Heart right ventricle (tissue), 16 donors: ENCODE measurements around the gene CCDC175. TPM values are rescaled to one million over a fixed set of nuclear protein-coding genes. Genes with fewer than 3 reads are reported as not detected.

ENCODE experiments used
- ATAC-seq, 8 donors: fragments of 200-7000 bp; cut with Tn5 transposase; one replicate each; pipeline ENCODE4 v1.9.1; 2020; ENCODE audit warnings: mild to moderate bottlenecking in 8 of 8, moderate library complexity in 8 of 8, moderate number of reproducible peaks in 1 of 8
- DNase-seq, 2 donors: peaks; one replicate each; pipeline ENCODE4 v3.0.0-alpha.2; 2020
- H3K27ac ChIP-seq, 10 donors: fragments of 200-600 bp; sonication (generic) in 2 of 10; one replicate each; pipeline versions ENCODE4 v1.5.0 to v1.8.0; 2020 to 2022; ENCODE audit warnings: mild to moderate bottlenecking in 3 of 10
- H3K27me3 ChIP-seq, 7 donors: fragments of 200-600 bp; one replicate each; pipeline ENCODE4 v1.8.0; 2021 to 2022; ENCODE audit warnings: mild to moderate bottlenecking in 2 of 7
- H3K36me3 ChIP-seq, 9 donors: fragments of 200-600 bp; sonication (generic) in 1 of 9; one replicate each; pipeline versions ENCODE4 v1.5.0 to v1.8.0; 2020 to 2022; ENCODE audit warnings: mild to moderate bottlenecking in 2 of 9
- H3K4me1 ChIP-seq, 9 donors: fragments of 200-600 bp; sonication (generic) in 1 of 9; one replicate each; pipeline versions ENCODE4 v1.5.0 to v1.8.0; 2020 to 2022; ENCODE audit warnings: mild to moderate bottlenecking in 4 of 9
- H3K4me3 ChIP-seq, 10 donors: fragments of 200-600 bp; sonication (generic) in 2 of 10; one replicate each; pipeline versions ENCODE4 v1.5.0 to v1.8.0; 2020 to 2022; ENCODE audit warnings: mild to moderate bottlenecking in 7 of 10, moderate library complexity in 2 of 10
- H3K9me3 ChIP-seq, 11 donors: fragments of 200-600 bp in 10 of 11; sonication (generic) in 2 of 11; one replicate each; pipeline versions ENCODE4 v1.5.0 to v1.8.0; 2013 to 2022; ENCODE audit warnings: mild to moderate bottlenecking in 2 of 11, control low read depth in 1 of 11, moderate library complexity in 1 of 11
- CTCF ChIP-seq, 9 donors: fragments of 200-600 bp; sonication (generic) in 2 of 9; IDR thresholded peaks; one replicate each; pipeline versions ENCODE4 v1.5.0 to v1.8.0; 2021 to 2022; ENCODE audit warnings: antibody characterized with exemption in 9 of 9, mild to moderate bottlenecking in 5 of 9, moderate library complexity in 1 of 9
- WGBS, 2 donors: extraction: QIAGEN DNeasy Blood & Tissue Kit; methylation state at CpG; one replicate each; pipeline ENCODE4 v1.1.7; 2013; ENCODE audit warnings: inconsistent platforms in 1 of 2; 5-methylcytosine and 5-hydroxymethylcytosine counted together
- intact Hi-C, 10 donors: fragments of 100-400 bp; cut with DNase I; formaldehyde crosslinking; loops; one replicate each; pipeline versions ENCODE4 v1.11.1 to v1.14.2; 2022
- polyA plus RNA-seq, 2 donors: library from polyadenylated mRNA; stranded (reverse); fragments of 200-250 nt; gene quantifications; one replicate each; pipeline ENCODE4 v1.2.3, GENCODE V29; 2013
- total RNA-seq, 10 donors: library from RNA; stranded (reverse); fragmentation: NEBNext Ultra II Directional in 3 of 10; extraction: Animal tissue kit (Norgen Biotek cat#: 25700) in 3 of 10; gene quantifications; one replicate each; pipeline versions ENCODE4 v1.2.1 to v1.2.4, GENCODE V29; 2021 to 2023
- donor health status: Arrhythmogenic right ventricular cardiomyopathy.
- donor health status: ischemic (EF 13 %, LVEDD 7.1; RV severe dilation, severe dysfunction).
- donor health status: healthy with polysubstance abuse.
- donor health status: DM: no; HTN: yes; CAD: no.
- donor health status: DM: no; HTN: no; CAD: no.
- donor health status: ischemic (EF 25% LVEDD 6.9; RV normal size, moderate dysfunction).
- donor health status: ischemic (EF 25% LVEDD 5.7; RV mildly dilated, moderate dysfunction).
- donor health status: healthy.
- donor health status: DM: yes; HTN: yes; CAD: no.
- donor health status: Ischemic cardiomyopathy.
- donor health status: ischemic (EF 35%, LVEDD 5.7; RV mildly dilated, moderate dysfunction).
- donor health status: nonischemic (EF 11% LVEDD 7.7; RV severe dilation, severe dysfunction).
- donor health status: DM: yes; HTN: yes; CAD: no.
- donor health status: PGD.
- donor health status: ischemic (EF 29% LVEDD 5.4; RV normal size, mild dysfunction).
- donor health status: nonischemic (EF 23%, LVEDD 6.1; RV moderate dilation, normal function).

Gene CCDC175
- total and polyA plus RNA-seq, 12 donors, result not detected

GRCh38 chr14:59455411-59455810 lies 121.2 kb downstream of the CCDC175 start:
- no peak for TF ChIP-seq CTCF (IDR thresholded peaks at IDR 0.05)
- H3K27me3 ChIP-seq, result no peaks in the 10 kb centered on the region
- WGBS, 2 donors, result 93% methylated on average over 1 of the region's 1 CpG
- H3K9me3 ChIP-seq, result peaks cover 0 to 4% (median 0%) of the 10 kb centered on the region in 11 donors
- intact Hi-C loops, result no loop called here
- peaks cover 0 to 43% (median 10%) of the 10 kb centered on the region in 9 donors for H3K36me3 ChIP-seq
- peaks cover 0 to 5% (median 0%) of the 10 kb centered on the region in 9 donors for H3K4me1 ChIP-seq
- ATAC-seq (peak in 2 of 8 donors; percentile 17 to 73), DNase-seq (no peak)
- peak overlapping the region in 2 of 10 donors; percentile 50 to 68 for H3K27ac ChIP-seq
- no peak overlapping the region for H3K4me3 ChIP-seq

Other genes starting within 250 kb of the CCDC175 start
- 1 to 10 TPM; 1.5 to 2.6 (median 2.2) TPM for gene GPR135, start 111.4 kb downstream of the CCDC175 start, total RNA-seq
- 1 to 10 TPM in 1 of 2 donors, under 1 TPM in 1; 0.86 to 1.0 TPM for gene GPR135, start 111.4 kb downstream of the CCDC175 start, polyA plus RNA-seq
- 10 to 100 TPM in 5 of 10 donors, 1 to 10 TPM in 5; 7.5 to 16.6 (median 9.8) TPM for gene L3HYPDH, start 92.4 kb downstream of the CCDC175 start, total RNA-seq
- gene L3HYPDH, start 92.4 kb downstream of the CCDC175 start, polyA plus RNA-seq, result 10 to 100 TPM; 11.5 to 15.5 TPM
- gene JKAMP, start 92.3 kb downstream of the CCDC175 start, total RNA-seq, result 10 to 100 TPM; 19.6 to 27.7 (median 26.4) TPM
- 10 to 100 TPM; 20.3 to 31.9 TPM for gene JKAMP, start 92.3 kb downstream of the CCDC175 start, polyA plus RNA-seq